HCT116 (cell line): ENCODE results near the gene TEX264. TPM values are rescaled to one million over a fixed set of nuclear protein-coding genes. Genes with fewer than 3 reads are reported as not detected.

Experiments
- ATAC-seq: fragments of 200-7000 bp; cut with Tn5 transposase; 2 replicates; pipeline ENCODE4 v1.9.1; 2020; ENCODE audit warnings: mild to moderate bottlenecking, moderate library complexity
- BruUV-seq: library from RNA; stranded (reverse); fragments of 400-500 nt; replicated peaks from 2 replicates; lab custom pipeline; 2021; lab: Mats Ljungman, UMichigan
- CTCF ChIA-PET: fragments of 300-600 bp; sonication (Branson Sonifier 250); formaldehyde crosslinking; loops from one replicate; lab custom pipeline; 2021; ENCODE audit warnings: antibody characterized with exemption; lab: Charles Lee
- POLR2A ChIA-PET: fragments of 300-600, 350-600 bp; sonication (Branson Sonifier 250); formaldehyde crosslinking; loops from one replicate; lab custom pipeline; 2021; ENCODE audit warnings: antibody characterized with exemption; lab: Charles Lee
- RAD21 ChIA-PET, 2 experiments: fragments of 300-600 bp; sonication (Branson Sonifier 250); formaldehyde crosslinking; loops; one replicate each; lab custom pipeline; 2023; ENCODE audit warnings: low total read pairs in 2 of 2; ENCODE audit not compliant: uncharacterized antibody in 2 of 2, unreplicated experiment in 2 of 2, low non-redundant PET in 1 of 2; lab: Charles Lee
- DNase-seq: peaks from one replicate; pipeline ENCODE4 v3.0.0-alpha.2; 2010; ENCODE audit warnings: low read depth, low spot score
- H2AFZ ChIP-seq: fragments of 200-600 bp; shearing (Covaris generic), sonication (generic); 2 replicates; pipeline ENCODE4 v1.6.1; 2017; ENCODE audit warnings: low read depth, mixed run types, mixed read lengths, antibody characterized with exemption, low read length; ENCODE audit not compliant: poor library complexity, severe bottlenecking
- H3K27ac ChIP-seq: 2 replicates; pipeline ENCODE4 v1.5.1; 2012; ENCODE audit warnings: low read depth, low read length
- H3K27me3 ChIP-seq: fragments of 200-600 bp; sonication (generic); 2 replicates; pipeline ENCODE4 v1.6.1; 2016; ENCODE audit warnings: mixed run types, low read length, mixed read lengths; ENCODE audit not compliant: insufficient read depth
- H3K36me3 ChIP-seq, 2 experiments: fragments of 200-500 bp in 1 of 2; fragments of 200-600 bp in 1 of 2; sonication (Bioruptor generic) in 1 of 2; sonication (generic) in 1 of 2; 2 replicates each; pipeline versions ENCODE4 v1.5.1 to v1.6.1; 2014 to 2016; ENCODE audit warnings: low read length in 2 of 2, inconsistent platforms in 1 of 2, mixed read lengths in 1 of 2, mixed run types in 1 of 2; ENCODE audit not compliant: insufficient read depth in 2 of 2, control insufficient read depth in 1 of 2
- H3K4me1 ChIP-seq, 2 experiments: fragments of 200-600 bp in 1 of 2; sonication (generic) in 1 of 2; 2 replicates each; pipeline versions ENCODE4 v1.5.1 to v1.6.1; 2012 to 2017; ENCODE audit warnings: low read length in 2 of 2, inconsistent platforms in 1 of 2, mild to moderate bottlenecking in 1 of 2, mixed read lengths in 1 of 2, mixed run types in 1 of 2, moderate library complexity in 1 of 2; ENCODE audit not compliant: insufficient read depth in 2 of 2, control insufficient read depth in 1 of 2
- H3K4me2 ChIP-seq: fragments of 200-600 bp; sonication (generic); 2 replicates; pipeline ENCODE4 v1.6.1; 2017; ENCODE audit warnings: mixed run types, low read length, mixed read lengths
- H3K4me3 ChIP-seq, 2 experiments: fragments of 200-600 bp in 1 of 2; sonication (generic) in 1 of 2; replicated peaks in 1 of 2; 2 replicates each; pipeline ENCODE4 v1.5.1; 2011 to 2016; ENCODE audit warnings: low read length in 2 of 2, control low read depth in 1 of 2, low read depth in 1 of 2, mild to moderate bottlenecking in 1 of 2, mixed read lengths in 1 of 2, mixed run types in 1 of 2
- H3K79me2 ChIP-seq: fragments of 200-600 bp; sonication (generic); 2 replicates; pipeline ENCODE4 v1.6.1; 2017; ENCODE audit warnings: mild to moderate bottlenecking, mixed run types, low read length, moderate library complexity, mixed read lengths; ENCODE audit not compliant: insufficient read depth
- H3K9ac ChIP-seq: fragments of 200-600 bp; sonication (generic); 2 replicates; pipeline ENCODE4 v1.6.1; 2016; ENCODE audit warnings: low read length, mixed read lengths
- H3K9me2 ChIP-seq: fragments of 200-600 bp; sonication (generic), shearing (Covaris generic); 2 replicates; pipeline ENCODE4 v1.6.1; 2017; ENCODE audit warnings: mixed run types, mild to moderate bottlenecking, moderate library complexity; ENCODE audit not compliant: insufficient read depth
- H3K9me3 ChIP-seq, 2 experiments: fragments of 200-500 bp in 1 of 2; fragments of 200-600 bp in 1 of 2; sonication (Bioruptor generic) in 1 of 2; sonication (generic) in 1 of 2; 2 replicates each; pipeline ENCODE4 v1.6.1; 2014 to 2017; ENCODE audit warnings: low read length in 2 of 2, mixed read lengths in 2 of 2, inconsistent platforms in 1 of 2, low read depth in 1 of 2, mild to moderate bottlenecking in 1 of 2, mixed run types in 1 of 2, moderate library complexity in 1 of 2; ENCODE audit not compliant: control insufficient read depth in 1 of 2, insufficient read depth in 1 of 2
- H4K20me1 ChIP-seq: fragments of 200-600 bp; sonication (generic), shearing (Covaris generic); 2 replicates; pipeline ENCODE4 v1.6.1; 2017; ENCODE audit warnings: mixed run types, mild to moderate bottlenecking, moderate library complexity; ENCODE audit not compliant: insufficient read depth
- RAD21 ChIP-seq: IDR thresholded peaks from 2 replicates; pipeline ENCODE4 v1.6.1; 2012; ENCODE audit warnings: low read depth, mild to moderate bottlenecking
- SP1 ChIP-seq: IDR thresholded peaks from 2 replicates; pipeline ENCODE4 v1.6.1; 2012; ENCODE audit warnings: low read depth
- YY1 ChIP-seq: IDR thresholded peaks from 2 replicates; pipeline ENCODE4 v1.6.1; 2011; ENCODE audit warnings: low read length, low read depth, moderate library complexity, mild to moderate bottlenecking; ENCODE audit not compliant: insufficient replicate concordance; ENCODE audit errors: extremely low read depth
- ZFX ChIP-seq: fragments of 450-650 bp; IDR thresholded peaks from 2 replicates; pipeline ENCODE4 v1.6.1; 2017
- ZNF274 ChIP-seq: fragments of 200-500 bp; sonication (Bioruptor generic); IDR thresholded peaks from 2 replicates; pipeline ENCODE4 v1.6.1; 2014; ENCODE audit warnings: mild to moderate bottlenecking, low read depth, low read length, inconsistent platforms
- intact Hi-C: fragments of 100-400 bp; cut with micrococcal nuclease; formaldehyde crosslinking; loops from 2 replicates; pipeline ENCODE4 v1.10.0; 2022
- total RNA-seq: library from RNA; stranded (reverse); gene quantifications from one replicate; pipeline ENCODE4 v1.2.1, GENCODE V29; 2021; ENCODE audit not compliant: unreplicated experiment
- TF ChIP-seq, protein P1 (sequence below): IDR thresholded peaks from 2 replicates; pipeline ENCODE4 v1.6.1; 2012; ENCODE audit warnings: low read depth
- TF ChIP-seq, protein P2 (sequence below): IDR thresholded peaks from 2 replicates; pipeline ENCODE4 v1.6.1; 2011; ENCODE audit warnings: mild to moderate bottlenecking, low read length, moderate library complexity; ENCODE audit not compliant: insufficient replicate concordance; ENCODE audit errors: extremely low read depth
- TF ChIP-seq, protein P3 (sequence below), 3 experiments: fragments of 200-600 bp in 1 of 3; sonication (generic) in 1 of 3; IDR thresholded peaks in 2 of 3; conservative IDR thresholded peaks in 1 of 3; 2 replicates each; pipeline ENCODE4 v1.5.1; 2012 to 2017; ENCODE audit warnings: low read depth in 2 of 3, low read length in 2 of 3, antibody characterized with exemption in 1 of 3, borderline replicate concordance in 1 of 3, control low read depth in 1 of 3, mild to moderate bottlenecking in 1 of 3, mixed read lengths in 1 of 3, mixed run types in 1 of 3, moderate library complexity in 1 of 3; ENCODE audit not compliant: insufficient read depth in 1 of 3

TEX264 gene
- total RNA-seq, 1 experiment from 2014 or later, result 36.0 TPM

DNA sequence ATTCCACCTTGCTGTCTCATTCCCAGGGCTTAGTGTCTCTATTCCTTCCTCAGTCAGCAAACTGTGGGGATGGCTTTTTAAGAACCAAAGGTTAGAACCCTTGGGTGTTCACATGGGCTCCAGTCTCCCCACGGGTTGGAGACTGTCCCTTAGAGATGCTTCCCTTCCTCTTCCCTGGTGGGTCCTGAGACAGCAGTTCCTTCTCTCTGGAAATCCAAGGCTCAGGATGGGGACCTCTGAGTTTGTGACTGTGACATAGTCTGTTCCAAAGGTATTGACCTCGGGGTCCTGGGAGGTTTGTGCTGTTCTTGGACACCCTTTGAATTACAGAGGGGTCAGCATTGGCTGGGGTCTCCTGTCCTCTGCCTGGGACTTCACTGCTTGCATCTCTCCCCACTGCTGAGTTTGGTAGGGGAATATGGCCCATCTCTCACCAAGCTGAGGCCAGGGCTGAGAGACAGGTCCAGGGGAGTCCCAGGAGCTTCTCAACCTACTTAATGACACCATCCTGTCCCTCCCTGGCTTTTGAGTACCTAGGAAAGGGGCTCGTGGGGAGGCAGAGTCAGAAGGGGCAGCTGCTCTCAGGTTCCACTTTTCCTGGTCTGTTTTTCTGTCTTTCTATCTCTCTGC is 37.3 kb downstream of the TEX264 start:
- CTCF ChIA-PET, result no interaction called here
- no peaks in the 10 kb centered on the region for H3K79me2 ChIP-seq
- no peak overlapping the region for H3K4me3 ChIP-seq
- H2AFZ ChIP-seq, result no peak overlapping the region
- H3K27ac ChIP-seq, result no peak overlapping the region
- BruUV-seq, result no TSS peak
- H4K20me1 ChIP-seq, result no peaks in the 10 kb centered on the region
- intact Hi-C loops, result no loop called here
- no peak overlapping the region for H3K9ac ChIP-seq
- POLR2A ChIA-PET, result no interaction called here
- no peaks in the 10 kb centered on the region for H3K9me3 ChIP-seq
- TF ChIP-seq, protein P1, sequence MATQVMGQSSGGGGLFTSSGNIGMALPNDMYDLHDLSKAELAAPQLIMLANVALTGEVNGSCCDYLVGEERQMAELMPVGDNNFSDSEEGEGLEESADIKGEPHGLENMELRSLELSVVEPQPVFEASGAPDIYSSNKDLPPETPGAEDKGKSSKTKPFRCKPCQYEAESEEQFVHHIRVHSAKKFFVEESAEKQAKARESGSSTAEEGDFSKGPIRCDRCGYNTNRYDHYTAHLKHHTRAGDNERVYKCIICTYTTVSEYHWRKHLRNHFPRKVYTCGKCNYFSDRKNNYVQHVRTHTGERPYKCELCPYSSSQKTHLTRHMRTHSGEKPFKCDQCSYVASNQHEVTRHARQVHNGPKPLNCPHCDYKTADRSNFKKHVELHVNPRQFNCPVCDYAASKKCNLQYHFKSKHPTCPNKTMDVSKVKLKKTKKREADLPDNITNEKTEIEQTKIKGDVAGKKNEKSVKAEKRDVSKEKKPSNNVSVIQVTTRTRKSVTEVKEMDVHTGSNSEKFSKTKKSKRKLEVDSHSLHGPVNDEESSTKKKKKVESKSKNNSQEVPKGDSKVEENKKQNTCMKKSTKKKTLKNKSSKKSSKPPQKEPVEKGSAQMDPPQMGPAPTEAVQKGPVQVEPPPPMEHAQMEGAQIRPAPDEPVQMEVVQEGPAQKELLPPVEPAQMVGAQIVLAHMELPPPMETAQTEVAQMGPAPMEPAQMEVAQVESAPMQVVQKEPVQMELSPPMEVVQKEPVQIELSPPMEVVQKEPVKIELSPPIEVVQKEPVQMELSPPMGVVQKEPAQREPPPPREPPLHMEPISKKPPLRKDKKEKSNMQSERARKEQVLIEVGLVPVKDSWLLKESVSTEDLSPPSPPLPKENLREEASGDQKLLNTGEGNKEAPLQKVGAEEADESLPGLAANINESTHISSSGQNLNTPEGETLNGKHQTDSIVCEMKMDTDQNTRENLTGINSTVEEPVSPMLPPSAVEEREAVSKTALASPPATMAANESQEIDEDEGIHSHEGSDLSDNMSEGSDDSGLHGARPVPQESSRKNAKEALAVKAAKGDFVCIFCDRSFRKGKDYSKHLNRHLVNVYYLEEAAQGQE, result no peak
- no peak for TF ChIP-seq YY1
- TF ChIP-seq, protein P2, sequence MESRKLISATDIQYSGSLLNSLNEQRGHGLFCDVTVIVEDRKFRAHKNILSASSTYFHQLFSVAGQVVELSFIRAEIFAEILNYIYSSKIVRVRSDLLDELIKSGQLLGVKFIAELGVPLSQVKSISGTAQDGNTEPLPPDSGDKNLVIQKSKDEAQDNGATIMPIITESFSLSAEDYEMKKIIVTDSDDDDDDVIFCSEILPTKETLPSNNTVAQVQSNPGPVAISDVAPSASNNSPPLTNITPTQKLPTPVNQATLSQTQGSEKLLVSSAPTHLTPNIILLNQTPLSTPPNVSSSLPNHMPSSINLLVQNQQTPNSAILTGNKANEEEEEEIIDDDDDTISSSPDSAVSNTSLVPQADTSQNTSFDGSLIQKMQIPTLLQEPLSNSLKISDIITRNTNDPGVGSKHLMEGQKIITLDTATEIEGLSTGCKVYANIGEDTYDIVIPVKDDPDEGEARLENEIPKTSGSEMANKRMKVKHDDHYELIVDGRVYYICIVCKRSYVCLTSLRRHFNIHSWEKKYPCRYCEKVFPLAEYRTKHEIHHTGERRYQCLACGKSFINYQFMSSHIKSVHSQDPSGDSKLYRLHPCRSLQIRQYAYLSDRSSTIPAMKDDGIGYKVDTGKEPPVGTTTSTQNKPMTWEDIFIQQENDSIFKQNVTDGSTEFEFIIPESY, result no peak
- TF ChIP-seq ZNF274, result no peak
- no peak for TF ChIP-seq RAD21
- no peak for TF ChIP-seq SP1
- TF ChIP-seq, protein P3, sequence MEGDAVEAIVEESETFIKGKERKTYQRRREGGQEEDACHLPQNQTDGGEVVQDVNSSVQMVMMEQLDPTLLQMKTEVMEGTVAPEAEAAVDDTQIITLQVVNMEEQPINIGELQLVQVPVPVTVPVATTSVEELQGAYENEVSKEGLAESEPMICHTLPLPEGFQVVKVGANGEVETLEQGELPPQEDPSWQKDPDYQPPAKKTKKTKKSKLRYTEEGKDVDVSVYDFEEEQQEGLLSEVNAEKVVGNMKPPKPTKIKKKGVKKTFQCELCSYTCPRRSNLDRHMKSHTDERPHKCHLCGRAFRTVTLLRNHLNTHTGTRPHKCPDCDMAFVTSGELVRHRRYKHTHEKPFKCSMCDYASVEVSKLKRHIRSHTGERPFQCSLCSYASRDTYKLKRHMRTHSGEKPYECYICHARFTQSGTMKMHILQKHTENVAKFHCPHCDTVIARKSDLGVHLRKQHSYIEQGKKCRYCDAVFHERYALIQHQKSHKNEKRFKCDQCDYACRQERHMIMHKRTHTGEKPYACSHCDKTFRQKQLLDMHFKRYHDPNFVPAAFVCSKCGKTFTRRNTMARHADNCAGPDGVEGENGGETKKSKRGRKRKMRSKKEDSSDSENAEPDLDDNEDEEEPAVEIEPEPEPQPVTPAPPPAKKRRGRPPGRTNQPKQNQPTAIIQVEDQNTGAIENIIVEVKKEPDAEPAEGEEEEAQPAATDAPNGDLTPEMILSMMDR (IDR thresholded peaks at IDR 0.05 in 2 of 3, conservative IDR thresholded peaks at IDR 0.05 in 1 of 3; ENCODE audit: borderline replicate concordance in 1 of 3, insufficient read depth in 1 of 3, low read depth in 2 of 3, low read length in 2 of 3), result no peak
- no peak for TF ChIP-seq ZFX
- no peaks in the 10 kb centered on the region; a peak in 1 of 4 replicates for H3K36me3 ChIP-seq
- H3K4me2 ChIP-seq, result no peak overlapping the region
- ATAC-seq (no peak), DNase-seq (no peak)
- H3K9me2 ChIP-seq, result no peaks in the 10 kb centered on the region
- RAD21 ChIA-PET, result no interaction called here
- no peaks in the 10 kb centered on the region for H3K4me1 ChIP-seq
- no peaks in the 10 kb centered on the region for H3K27me3 ChIP-seq
